Lower lobe of right lung (tissue), 2 donors: ENCODE results near the gene TTLL9. TPM values are rescaled to one million over a fixed set of nuclear protein-coding genes. Genes with fewer than 3 reads are reported as not detected.
A peak's percentile ranks its signal among the peaks of the same experiment; 100 is the strongest.

Experiments
- ATAC-seq, 2 donors: fragments of 200-7000 bp; cut with Tn5 transposase; one replicate each; pipeline ENCODE4 v1.9.1; 2020 to 2022; ENCODE audit warnings: mild to moderate bottlenecking in 2 of 2, moderate library complexity in 2 of 2
- DNase-seq: peaks from one replicate; pipeline ENCODE4 v3.0.0-alpha.2; 2020
- H3K27ac ChIP-seq: fragments of 200-600 bp; one replicate; pipeline ENCODE4 v1.8.0; 2022
- H3K27me3 ChIP-seq: fragments of 200-600 bp; one replicate; pipeline ENCODE4 v1.8.0; 2022; ENCODE audit warnings: low read depth
- H3K36me3 ChIP-seq: fragments of 200-600 bp; one replicate; pipeline ENCODE4 v1.8.0; 2022; ENCODE audit warnings: mild to moderate bottlenecking
- H3K4me1 ChIP-seq: fragments of 200-600 bp; one replicate; pipeline ENCODE4 v1.8.0; 2022
- H3K4me3 ChIP-seq: fragments of 200-600 bp; one replicate; pipeline ENCODE4 v1.8.0; 2022; ENCODE audit warnings: mild to moderate bottlenecking
- H3K9me3 ChIP-seq: fragments of 200-600 bp; one replicate; pipeline ENCODE4 v1.8.0; 2022
- intact Hi-C: fragments of 100-400 bp; cut with DNase I; formaldehyde crosslinking; loops from one replicate; pipeline ENCODE4 v1.11.0; 2022
- total RNA-seq: library from RNA; stranded (reverse); fragmentation: NEBNext Ultra II Directional; extraction: Animal tissue kit (Norgen Biotek cat#: 25700); gene quantifications from one replicate; pipeline ENCODE4 v1.2.1, GENCODE V29; 2021
- TF ChIP-seq, protein P1 (sequence below): fragments of 200-600 bp; IDR thresholded peaks from one replicate; pipeline ENCODE4 v1.8.0; 2022; ENCODE audit warnings: antibody characterized with exemption, mild to moderate bottlenecking
- donor health status: DM: no; HTN: yes; CAD: no; lungs with severe emphysema.

The TTLL9 gene
- total RNA-seq, 1 donor from 2014 or later, result 5.9 TPM

DNA sequence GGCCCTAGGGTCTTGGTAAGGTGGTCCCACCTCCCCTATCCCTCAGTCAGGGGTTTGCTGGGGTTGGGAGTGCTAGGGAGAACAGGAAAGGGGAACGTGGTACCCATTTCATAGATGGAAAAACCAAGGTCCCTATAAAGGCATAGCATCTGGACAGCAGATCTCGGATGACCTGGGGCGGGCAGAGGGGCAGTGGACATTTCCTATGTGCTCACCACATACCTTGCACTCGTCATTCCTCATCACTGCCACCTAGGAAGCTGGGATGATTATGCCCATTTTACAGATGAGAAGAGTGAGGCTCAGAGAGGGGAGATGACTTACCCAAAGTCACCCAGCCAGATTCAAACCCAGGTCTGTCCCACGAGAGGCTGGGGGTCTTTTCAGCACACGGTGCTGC lies 39.2 kb upstream of the TTLL9 start:
- H3K9me3 ChIP-seq, result no peaks in the 10 kb centered on the region
- no peak overlapping the region for H3K4me3 ChIP-seq
- intact Hi-C loops, result no loop called here
- H3K27me3 ChIP-seq, result peaks cover 4% of the 10 kb centered on the region
- peaks cover 16% of the 10 kb centered on the region for H3K4me1 ChIP-seq
- H3K36me3 ChIP-seq, result no peaks in the 10 kb centered on the region
- TF ChIP-seq, protein P1, sequence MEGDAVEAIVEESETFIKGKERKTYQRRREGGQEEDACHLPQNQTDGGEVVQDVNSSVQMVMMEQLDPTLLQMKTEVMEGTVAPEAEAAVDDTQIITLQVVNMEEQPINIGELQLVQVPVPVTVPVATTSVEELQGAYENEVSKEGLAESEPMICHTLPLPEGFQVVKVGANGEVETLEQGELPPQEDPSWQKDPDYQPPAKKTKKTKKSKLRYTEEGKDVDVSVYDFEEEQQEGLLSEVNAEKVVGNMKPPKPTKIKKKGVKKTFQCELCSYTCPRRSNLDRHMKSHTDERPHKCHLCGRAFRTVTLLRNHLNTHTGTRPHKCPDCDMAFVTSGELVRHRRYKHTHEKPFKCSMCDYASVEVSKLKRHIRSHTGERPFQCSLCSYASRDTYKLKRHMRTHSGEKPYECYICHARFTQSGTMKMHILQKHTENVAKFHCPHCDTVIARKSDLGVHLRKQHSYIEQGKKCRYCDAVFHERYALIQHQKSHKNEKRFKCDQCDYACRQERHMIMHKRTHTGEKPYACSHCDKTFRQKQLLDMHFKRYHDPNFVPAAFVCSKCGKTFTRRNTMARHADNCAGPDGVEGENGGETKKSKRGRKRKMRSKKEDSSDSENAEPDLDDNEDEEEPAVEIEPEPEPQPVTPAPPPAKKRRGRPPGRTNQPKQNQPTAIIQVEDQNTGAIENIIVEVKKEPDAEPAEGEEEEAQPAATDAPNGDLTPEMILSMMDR, result no peak
- ATAC-seq (no peak), DNase-seq (no peak)
- H3K27ac ChIP-seq, result no peak overlapping the region

DNA sequence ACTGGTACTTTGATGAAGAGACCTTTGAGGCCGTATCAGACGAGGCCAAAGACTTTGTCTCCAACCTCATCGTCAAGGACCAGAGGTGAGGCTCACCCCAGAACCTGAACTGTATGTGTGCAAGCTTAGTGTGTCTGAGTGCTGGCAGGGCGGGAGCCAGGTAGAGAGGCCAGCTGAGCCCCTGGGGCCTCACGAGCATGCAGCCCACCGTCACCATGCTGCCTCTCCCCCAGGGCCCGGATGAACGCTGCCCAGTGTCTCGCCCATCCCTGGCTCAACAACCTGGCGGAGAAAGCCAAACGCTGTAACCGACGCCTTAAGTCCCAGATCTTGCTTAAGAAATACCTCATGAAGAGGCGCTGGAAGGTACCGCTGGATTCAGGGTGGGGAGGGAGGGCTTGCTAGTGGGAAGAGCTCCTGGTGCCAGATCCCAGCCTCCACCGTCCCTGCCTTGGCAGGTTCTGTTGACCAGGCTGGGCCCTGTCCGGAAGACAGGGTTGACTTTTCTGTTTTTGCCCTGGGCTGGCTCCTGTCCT lies 38.6 kb upstream of the TTLL9 start:
- DNase-seq, result no peak

DNA sequence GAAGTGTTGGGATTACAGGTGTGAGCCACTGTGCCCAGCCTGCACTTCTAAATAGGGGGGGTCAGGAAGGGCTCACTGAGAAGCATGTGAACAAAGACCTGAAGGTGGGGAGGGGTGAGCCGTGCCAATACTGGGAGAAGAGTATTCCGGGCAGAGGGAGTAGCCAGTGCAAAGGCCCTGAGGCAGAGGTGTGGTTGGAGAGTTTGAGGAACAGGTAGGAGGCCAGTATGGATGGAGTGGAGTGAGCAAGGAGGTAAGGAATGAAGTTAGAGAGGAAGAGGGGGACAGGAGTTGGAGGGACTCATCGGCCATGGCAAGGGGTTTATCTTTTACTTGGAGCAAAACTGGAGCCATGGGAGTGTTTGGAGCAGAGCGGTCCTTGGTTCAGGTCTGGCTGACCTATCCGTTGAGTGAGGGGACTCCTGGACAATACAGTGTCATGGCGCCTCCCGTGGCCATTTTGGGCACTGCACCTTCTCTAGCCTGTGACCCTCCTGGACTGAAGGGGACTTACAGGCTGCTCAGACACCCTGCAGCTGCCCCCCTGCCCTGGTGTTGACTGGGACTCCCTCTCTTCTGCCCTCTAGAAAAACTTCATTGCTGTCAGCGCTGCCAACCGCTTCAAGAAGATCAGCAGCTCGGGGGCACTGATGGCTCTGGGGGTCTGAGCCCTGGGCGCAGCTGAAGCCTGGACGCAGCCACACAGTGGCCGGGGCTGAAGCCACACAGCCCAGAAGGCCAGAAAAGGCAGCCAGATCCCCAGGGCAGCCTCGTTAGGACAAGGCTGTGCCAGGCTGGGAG lies 37.1 kb upstream of the TTLL9 start:
- H3K4me1 ChIP-seq, result peaks cover 37% of the 10 kb centered on the region
- DNase-seq (peak; percentile 74), ATAC-seq (peak; percentile 45 to 49)
- peaks cover 4% of the 10 kb centered on the region for H3K27me3 ChIP-seq
- TF ChIP-seq, protein P1, result peak; percentile 80
- no peaks in the 10 kb centered on the region for H3K36me3 ChIP-seq
- H3K9me3 ChIP-seq, result no peaks in the 10 kb centered on the region
- no peak overlapping the region for H3K27ac ChIP-seq
- H3K4me3 ChIP-seq, result no peak overlapping the region
- intact Hi-C loops, result no loop called here

More for the DNA sequence above, 38.6 kb upstream of the TTLL9 start:
- Histone ChIP-seq H3K9me3 (no peaks in the 10 kb centered on the region), H3K4me3 (no peak overlapping the region), H3K27ac (no peak overlapping the region), H3K27me3 (peaks cover 4% of the 10 kb centered on the region), H3K36me3 (no peaks in the 10 kb centered on the region), H3K4me1 (peaks cover 22% of the 10 kb centered on the region)
- TF ChIP-seq, protein P1, result no peak
- intact Hi-C loops, result no loop called here
- ATAC-seq, result no peak

DNA sequence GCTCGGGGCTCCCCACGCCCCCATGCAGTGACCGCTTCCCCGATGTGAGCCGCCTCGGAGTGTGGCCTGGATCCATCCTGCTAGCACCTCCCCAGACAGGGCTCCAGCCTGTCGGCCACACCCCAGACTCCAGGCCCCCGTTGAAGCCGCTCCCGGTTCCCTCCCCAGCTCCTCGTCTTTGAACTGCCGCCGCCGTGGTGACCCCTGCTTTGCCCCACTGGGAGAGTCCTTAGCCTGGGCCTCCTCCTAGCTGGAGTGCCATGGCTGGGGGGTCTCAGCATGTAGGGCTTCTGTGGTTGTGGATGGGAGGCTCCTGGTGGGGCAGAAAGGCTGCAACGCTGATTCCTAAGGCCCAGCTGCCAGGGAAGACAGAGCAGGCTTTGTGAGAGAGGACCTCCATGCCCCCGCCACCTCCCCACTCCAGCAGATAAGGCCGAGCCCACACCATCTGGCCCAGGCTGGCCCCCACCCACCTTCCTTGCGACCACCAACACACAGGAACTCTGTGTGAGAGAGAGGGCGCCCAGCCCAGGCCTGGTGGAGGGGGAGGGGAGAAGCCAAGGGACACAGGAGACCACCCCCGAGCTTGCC lies 36.4 kb upstream of the TTLL9 start:
- TF ChIP-seq, protein P1, result no peak
- Histone ChIP-seq H3K9me3 (no peaks in the 10 kb centered on the region), H3K4me3 (no peak overlapping the region), H3K4me1 (peaks cover 39% of the 10 kb centered on the region), H3K27ac (no peak overlapping the region), H3K27me3 (peaks cover 4% of the 10 kb centered on the region), H3K36me3 (no peaks in the 10 kb centered on the region)
- no peak for ATAC-seq
- no peak for DNase-seq
- intact Hi-C loops, result no loop called here

DNA sequence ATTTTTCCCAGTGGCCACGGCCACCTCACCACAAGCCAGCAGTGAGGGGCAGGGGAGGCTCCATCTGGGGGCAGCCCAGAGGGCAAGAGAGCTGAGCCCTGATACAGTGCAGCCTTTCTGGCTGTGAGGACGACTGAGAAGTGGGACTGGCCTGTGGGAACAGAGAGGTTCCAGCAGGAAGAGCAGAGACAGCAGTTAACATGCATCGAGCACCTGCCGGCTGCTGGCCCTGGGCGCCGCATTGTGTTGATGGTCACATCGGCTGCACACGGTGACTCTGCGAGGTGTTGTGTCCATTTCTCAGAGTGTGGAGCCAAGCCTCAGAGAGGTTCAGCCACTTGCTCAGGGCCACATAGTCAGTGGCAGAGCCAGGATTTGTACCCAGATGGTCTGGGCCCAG lies 34.9 kb upstream of the TTLL9 start:
- H3K27me3 ChIP-seq, result peaks cover 4% of the 10 kb centered on the region
- H3K36me3 ChIP-seq, result no peaks in the 10 kb centered on the region
- TF ChIP-seq, protein P1, result no peak
- no peak overlapping the region for H3K27ac ChIP-seq
- ATAC-seq (no peak), DNase-seq (no peak)
- peaks cover 39% of the 10 kb centered on the region for H3K4me1 ChIP-seq
- H3K9me3 ChIP-seq, result no peaks in the 10 kb centered on the region
- H3K4me3 ChIP-seq, result no peak overlapping the region
- intact Hi-C loops, result no loop called here
